ENCODE measurements around the gene PMPCA. TPM values are rescaled to one million over a fixed set of nuclear protein-coding genes. Genes with fewer than 3 reads are reported as not detected.

Gene PMPCA
- total RNA-seq, 1 donor from 2014 or later = 50.7 TPM

- no peak for TF ChIP-seq CTCF (conservative IDR thresholded peaks at IDR 0.05; ENCODE audit: low read depth, low read length)
- H3K4me3 ChIP-seq (ENCODE audit: low read depth, low read length) = no peak overlapping the region
- DNase-seq (ENCODE audit: low read depth) = no peak
Observed at GRCh38 chr9:136431782-136432350, 21.4 kb downstream of the PMPCA start.

GRCh38 chr9:136432591-136432990, 22.1 kb downstream of the PMPCA start:
- no peak for DNase-seq (ENCODE audit: low read depth)
- no peak overlapping the region for H3K4me3 ChIP-seq (ENCODE audit: low read depth, low read length)
- no peak for TF ChIP-seq CTCF (conservative IDR thresholded peaks at IDR 0.05; ENCODE audit: low read depth, low read length)

- no peak for TF ChIP-seq CTCF (conservative IDR thresholded peaks at IDR 0.05; ENCODE audit: low read depth, low read length)
- H3K4me3 ChIP-seq (ENCODE audit: low read depth, low read length) = no peak overlapping the region
- DNase-seq (ENCODE audit: low read depth) = no peak
Observed at GRCh38 chr9:136433043-136433715, 22.7 kb downstream of the PMPCA start.

GRCh38 chr9:136433849-136434579, 23.6 kb downstream of the PMPCA start:
- DNase-seq (ENCODE audit: low read depth) = no peak
- no peak overlapping the region for H3K4me3 ChIP-seq (ENCODE audit: low read depth, low read length)
- TF ChIP-seq CTCF (conservative IDR thresholded peaks at IDR 0.05; ENCODE audit: low read depth, low read length) = no peak

- H3K4me3 ChIP-seq (ENCODE audit: low read depth, low read length) = no peak overlapping the region
- DNase-seq (ENCODE audit: low read depth) = no peak
- TF ChIP-seq CTCF (conservative IDR thresholded peaks at IDR 0.05; ENCODE audit: low read depth, low read length) = no peak
Observed at GRCh38 chr9:136434580-136435169, 24.2 kb downstream of the PMPCA start.

- no peak for TF ChIP-seq CTCF (conservative IDR thresholded peaks at IDR 0.05; ENCODE audit: low read depth, low read length)
- no peak for DNase-seq (ENCODE audit: low read depth)
- H3K4me3 ChIP-seq (ENCODE audit: low read depth, low read length) = no peak overlapping the region
Observed at GRCh38 chr9:136436055-136436634, 25.7 kb downstream of the PMPCA start.
